Heart left ventricle (tissue), 16 donors: ENCODE measurements around the gene ALKBH6. TPM values are rescaled to one million over a fixed set of nuclear protein-coding genes. Genes with fewer than 3 reads are reported as not detected.

Experiments used
- ATAC-seq, 4 donors: fragments of 200-7000 bp; cut with Tn5 transposase; one replicate each; pipeline ENCODE4 v1.9.1; 2020 to 2022; ENCODE audit warnings: moderate library complexity in 4 of 4, mild to moderate bottlenecking in 3 of 4, moderate number of reproducible peaks in 1 of 4
- DNase-seq, 5 donors: peaks; one replicate each; pipeline ENCODE4 v3.0.0-alpha.2; 2020
- H3K27ac ChIP-seq, 12 donors: fragments of 200-600 bp; sonication (generic) in 4 of 12; one replicate each; pipeline versions ENCODE4 v1.5.0 to v1.8.0; 2016 to 2022; ENCODE audit warnings: mild to moderate bottlenecking in 2 of 12
- H3K27me3 ChIP-seq, 9 donors: fragments of 200-600 bp; sonication (generic) in 2 of 9; one replicate each; pipeline versions ENCODE4 v1.5.1 to v1.8.0; 2016 to 2022; ENCODE audit warnings: mild to moderate bottlenecking in 3 of 9
- H3K36me3 ChIP-seq, 9 donors: fragments of 200-600 bp; sonication (generic) in 2 of 9; one replicate each; pipeline versions ENCODE4 v1.5.0 to v1.8.0; 2018 to 2022; ENCODE audit warnings: mild to moderate bottlenecking in 2 of 9
- H3K4me1 ChIP-seq, 12 donors: fragments of 200-600 bp; sonication (generic) in 4 of 12; one replicate each; pipeline versions ENCODE4 v1.5.0 to v1.8.0; 2016 to 2022; ENCODE audit warnings: mild to moderate bottlenecking in 3 of 12
- H3K4me3 ChIP-seq, 12 donors: fragments of 200-600 bp; sonication (generic) in 4 of 12; one replicate each; pipeline versions ENCODE4 v1.5.0 to v1.8.0; 2017 to 2022; ENCODE audit warnings: mild to moderate bottlenecking in 9 of 12, moderate library complexity in 4 of 12
- H3K9me3 ChIP-seq, 12 donors: fragments of 200-600 bp; sonication (generic) in 4 of 12; one replicate each; pipeline versions ENCODE4 v1.5.0 to v1.8.0; 2016 to 2022; ENCODE audit warnings: mild to moderate bottlenecking in 1 of 12
- POLR2A ChIP-seq, 2 donors: fragments of 450-650 bp; IDR thresholded peaks; one replicate each; pipeline ENCODE4 v1.6.1; 2017; ENCODE audit warnings: antibody characterized with exemption in 2 of 2, mild to moderate bottlenecking in 2 of 2, moderate library complexity in 2 of 2
- WGBS, 4 donors: extraction: QIAGEN DNeasy Blood & Tissue Kit in 2 of 4; methylation state at CpG; one replicate each; pipeline versions ENCODE4 v1.1.5 to v1.1.7; 2013 to 2018; 5-methylcytosine and 5-hydroxymethylcytosine counted together
- intact Hi-C, 10 donors: fragments of 100-400 bp; cut with DNase I; formaldehyde crosslinking; loops; one replicate each; pipeline versions ENCODE4 v1.11.1 to v1.14.2; 2022
- long read RNA-seq, 3 donors: library from polyadenylated mRNA; unstranded; transcript quantifications; one replicate each; pipeline ENCODE4 v2.0.0, GENCODE V29; 2020 to 2021
- polyA plus RNA-seq, 2 donors: library from polyadenylated mRNA; stranded (reverse); fragments of 200-250 nt; gene quantifications; one replicate each; pipeline ENCODE4 v1.2.3, GENCODE V29; 2013
- total RNA-seq, 9 donors: library from RNA; depleted of rRNA in 2 of 9; stranded (reverse); fragments of >200 nt in 2 of 9; fragmentation: NEBNext Ultra II Directional in 3 of 9; extraction: Animal tissue kit (Norgen Biotek cat#: 25700) in 3 of 9; gene quantifications; one replicate each; pipeline versions ENCODE4 v1.1.0 to v1.2.4, GENCODE V29; 2016 to 2023
- TF ChIP-seq, protein P1 (sequence below), 12 donors: fragments of 200-600 bp; sonication (generic) in 4 of 12; IDR thresholded peaks; one replicate each; pipeline versions ENCODE4 v1.5.0 to v1.8.0; 2018 to 2022; ENCODE audit warnings: antibody characterized with exemption in 12 of 12, mild to moderate bottlenecking in 5 of 12
- donor health status: ischemic (EF 13 %, LVEDD 7.1; RV severe dilation, severe dysfunction).
- donor health status: healthy with polysubstance abuse.
- donor health status: DM: no; HTN: yes; CAD: no.
- donor health status: DM: no; HTN: no; CAD: no.
- donor health status: ischemic (EF 25% LVEDD 6.9; RV normal size, moderate dysfunction).
- donor health status: ischemic (EF 25% LVEDD 5.7; RV mildly dilated, moderate dysfunction).
- donor health status: healthy.
- donor health status: DM: yes; HTN: yes; CAD: no.
- donor health status: ischemic (EF 35%, LVEDD 5.7; RV mildly dilated, moderate dysfunction).
- donor health status: nonischemic (EF 11% LVEDD 7.7; RV severe dilation, severe dysfunction).
- donor health status: DM: yes; HTN: yes; CAD: no.
- donor health status: PGD.
- donor health status: ischemic (EF 29% LVEDD 5.4; RV normal size, mild dysfunction).
- donor health status: nonischemic (EF 23%, LVEDD 6.1; RV moderate dilation, normal function).

Gene ALKBH6
- total RNA-seq = 10 to 100 TPM in 6 of 9 donors, 1 to 10 TPM in 3; 7.3 to 22.5 (median 11.5) TPM
- polyA plus RNA-seq = 10 to 100 TPM; 13.4 TPM
- long read RNA-seq, donor 1, transcript ALKBH6-202 (7 exons, 973 nt) = major isoform, 7 of 14 reads
- long read RNA-seq, donor 1, partial matches to known transcripts = 4 of 14 reads
- long read RNA-seq, donor 1, other reads (novel, unspliced or antisense) = 3 of 14 reads
- long read RNA-seq, donor 2, partial matches to known transcripts = 0 of 2 reads
- long read RNA-seq, donor 2, other reads (novel, unspliced or antisense) = 0 of 2 reads
- long read RNA-seq, donor 3, partial matches to known transcripts = 2 of 8 reads
- long read RNA-seq, donor 3, other reads (novel, unspliced or antisense) = 3 of 8 reads

DNA sequence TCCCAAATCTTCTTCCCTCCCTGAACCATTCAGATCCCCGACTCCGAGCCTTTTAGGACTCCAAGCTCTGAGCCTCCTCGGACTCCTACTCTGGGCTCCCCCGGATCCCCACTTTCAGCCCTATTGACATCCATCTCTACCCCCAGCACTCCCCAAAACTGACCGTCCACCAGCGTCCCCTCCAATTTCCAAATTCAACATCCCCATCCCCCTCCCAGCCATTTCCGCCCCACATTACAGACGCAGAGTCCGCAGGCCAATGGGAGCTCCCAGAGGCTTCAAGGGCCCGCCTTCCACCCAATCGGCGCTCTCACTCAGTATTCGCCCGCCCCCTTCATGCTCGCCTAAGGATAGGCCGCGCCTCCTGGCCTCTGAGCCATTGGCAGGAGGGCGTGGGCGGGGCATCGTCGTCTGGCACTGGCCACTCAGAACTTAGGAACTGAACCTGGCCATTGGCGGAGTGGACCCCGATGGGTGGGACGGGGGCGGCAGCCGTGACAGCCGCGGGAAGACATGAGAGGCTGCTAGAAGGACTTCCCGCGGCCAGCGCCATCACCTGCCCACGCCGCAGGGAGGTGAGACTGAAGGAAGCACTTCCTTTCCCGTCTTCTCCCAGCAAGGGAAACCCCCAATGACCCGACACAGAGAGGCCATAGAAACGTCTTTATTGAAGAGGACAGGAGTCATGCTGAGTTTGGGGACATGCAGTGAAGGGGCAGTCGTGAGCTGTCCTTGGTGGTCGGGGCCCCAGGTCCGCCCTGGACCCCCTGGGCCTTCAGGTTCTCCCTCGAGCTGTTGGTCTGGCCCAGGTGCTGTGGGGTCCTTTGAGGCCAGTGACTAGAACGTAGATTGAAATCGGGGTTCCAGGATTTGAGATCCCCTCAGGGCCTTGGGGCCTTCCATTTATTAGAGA, at the start of gene ALKBH6:
TSS of gene ALKBH6 (minus strand) at position 202 of the 913 bp plus-strand sequence. CDS start 816 bp downstream, outside the sequence.
- intact Hi-C loops = loop anchor here in 3 of 10 donors (1.0 to 5.0 kb wide), 3 partner anchors 19 to 40 kb away; partner anchors contain the start of genes THAP8 (in 3 of the 3), WDR62 (in 3 of the 3) and SDHAF1 (in 1 of the 3)
- Histone ChIP-seq H3K36me3 (peaks cover 0 to 12% (median 5%) of the 10 kb centered on the region in 9 donors), H3K4me3 (peak within 1 kb of the TSS; percentile 44 to 98 (median 74)), H3K27me3 (no peaks in the 10 kb centered on the region), H3K27ac (peak within 1 kb of the TSS; percentile 25 to 89 (median 71)), H3K4me1 (peaks cover 0 to 21% (median 11%) of the 10 kb centered on the region in 12 donors), H3K9me3 (no peaks in the 10 kb centered on the region)
- peak; percentile 98 to 100 (median 100) for ATAC-seq
- DNase-seq = peak; percentile 100
- 2 to 3% (median 2%) methylated on average over 41 to 42 of the region's 42 CpGs for WGBS, 4 donors
- TF ChIP-seq, protein P1, sequence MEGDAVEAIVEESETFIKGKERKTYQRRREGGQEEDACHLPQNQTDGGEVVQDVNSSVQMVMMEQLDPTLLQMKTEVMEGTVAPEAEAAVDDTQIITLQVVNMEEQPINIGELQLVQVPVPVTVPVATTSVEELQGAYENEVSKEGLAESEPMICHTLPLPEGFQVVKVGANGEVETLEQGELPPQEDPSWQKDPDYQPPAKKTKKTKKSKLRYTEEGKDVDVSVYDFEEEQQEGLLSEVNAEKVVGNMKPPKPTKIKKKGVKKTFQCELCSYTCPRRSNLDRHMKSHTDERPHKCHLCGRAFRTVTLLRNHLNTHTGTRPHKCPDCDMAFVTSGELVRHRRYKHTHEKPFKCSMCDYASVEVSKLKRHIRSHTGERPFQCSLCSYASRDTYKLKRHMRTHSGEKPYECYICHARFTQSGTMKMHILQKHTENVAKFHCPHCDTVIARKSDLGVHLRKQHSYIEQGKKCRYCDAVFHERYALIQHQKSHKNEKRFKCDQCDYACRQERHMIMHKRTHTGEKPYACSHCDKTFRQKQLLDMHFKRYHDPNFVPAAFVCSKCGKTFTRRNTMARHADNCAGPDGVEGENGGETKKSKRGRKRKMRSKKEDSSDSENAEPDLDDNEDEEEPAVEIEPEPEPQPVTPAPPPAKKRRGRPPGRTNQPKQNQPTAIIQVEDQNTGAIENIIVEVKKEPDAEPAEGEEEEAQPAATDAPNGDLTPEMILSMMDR (IDR thresholded peaks at IDR 0.05) = peak in 1 of 12 donors; percentile 15
- peak in 1 of 2 donors; percentile 13 for TF ChIP-seq POLR2A (IDR thresholded peaks at IDR 0.05)

DNA sequence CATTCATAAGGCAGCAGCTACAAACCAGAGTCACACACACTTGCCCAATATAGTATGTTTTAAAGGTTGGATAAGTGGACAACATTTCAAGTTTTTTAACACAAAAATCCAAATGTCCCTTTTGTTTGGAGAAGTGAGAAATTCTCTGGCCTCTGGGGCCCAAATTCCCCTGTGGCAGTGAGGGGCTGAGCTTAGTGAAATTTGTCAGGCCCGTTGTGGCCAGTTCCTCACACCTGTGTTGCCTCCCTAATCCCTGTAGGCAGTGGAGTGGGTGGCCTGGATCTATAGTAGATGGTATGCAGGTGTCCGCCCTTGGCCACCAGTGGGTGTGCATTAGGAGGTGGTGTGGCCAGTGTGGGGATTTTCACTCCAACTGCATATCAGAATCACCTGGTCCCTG, 47.4 kb upstream of the ALKBH6 start:
- Histone ChIP-seq H3K9me3 (no peaks in the 10 kb centered on the region), H3K4me3 (no peak overlapping the region), H3K27me3 (no peaks in the 10 kb centered on the region), H3K36me3 (peaks cover 0 to 7% (median 0%) of the 10 kb centered on the region in 9 donors), H3K4me1 (no peaks in the 10 kb centered on the region), H3K27ac (no peak overlapping the region)
- 88 to 100% (median 95%) methylated on average over 2 of the region's 2 CpGs for WGBS, 4 donors
- intact Hi-C loops = loop anchor here in 6 of 10 donors (2.0 to 5.0 kb wide), 4 partner anchors 36 to 111 kb away; no protein-coding TSS in a partner anchor
- DNase-seq (no peak), ATAC-seq (no peak)
- no peak for TF ChIP-seq POLR2A (IDR thresholded peaks at IDR 0.05)
- TF ChIP-seq, protein P1 (IDR thresholded peaks at IDR 0.05) = no peak

DNA sequence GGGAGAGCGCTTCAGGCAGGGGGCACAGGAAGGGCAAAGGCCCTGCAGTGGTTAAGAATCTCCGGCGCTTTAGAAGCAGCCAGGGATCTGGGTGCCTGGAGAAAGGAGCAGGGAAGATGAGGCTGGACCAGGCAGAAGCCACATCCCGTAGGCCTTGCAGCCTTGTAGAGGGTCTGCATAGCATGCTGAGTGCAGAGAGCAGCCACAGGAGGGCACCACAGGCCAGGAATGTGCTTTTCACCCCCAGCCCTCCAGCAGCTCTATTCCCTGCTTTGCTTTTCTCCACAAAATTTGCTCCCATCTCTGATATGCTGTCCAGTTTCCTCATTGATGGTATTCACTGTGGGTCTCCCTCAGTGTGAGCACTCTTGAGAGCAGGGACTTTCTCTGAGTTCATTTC, 46.4 kb upstream of the ALKBH6 start:
- H3K36me3 ChIP-seq = peaks cover 0 to 7% (median 0%) of the 10 kb centered on the region in 9 donors
- DNase-seq = peak; percentile 24 to 70 (median 54)
- H3K27me3 ChIP-seq = no peaks in the 10 kb centered on the region
- intact Hi-C loops = loop anchor here in 6 of 10 donors (1.0 to 5.0 kb wide), 5 partner anchors 37 to 112 kb away; partner anchors contain the start of gene TBCB (in 1 of the 6)
- H3K4me1 ChIP-seq = peaks cover 0 to 6% (median 2%) of the 10 kb centered on the region in 12 donors
- H3K9me3 ChIP-seq = no peaks in the 10 kb centered on the region
- TF ChIP-seq, protein P1 (IDR thresholded peaks at IDR 0.05) = peak; percentile 33 to 66 (median 54)
- no peak for TF ChIP-seq POLR2A (IDR thresholded peaks at IDR 0.05)
- H3K4me3 ChIP-seq = no peak overlapping the region
- ATAC-seq = peak; percentile 70 to 88 (median 86)
- H3K27ac ChIP-seq = no peak overlapping the region
- WGBS, 4 donors = 76 to 82% (median 77%) methylated on average over 4 of the region's 4 CpGs
